Bladder microvascular endothelial cell (primary cell): Measurements from ENCODE around the gene COX15. TPM values are rescaled to one million over a fixed set of nuclear protein-coding genes. Genes with fewer than 3 reads are reported as not detected.

Experiments
- total RNA-seq: library from RNA; depleted of rRNA; stranded (reverse); fragments of >200 nt; gene quantifications from 2 replicates; pipeline ENCODE4 v1.2.3, GENCODE V29; 2014

The COX15 gene
- total RNA-seq, result 26.9 and 37.9 TPM in 2 replicates

GRCh38 chr10:99732033-99732842, at the start of gene COX15, which contains the start of gene CUTC:
Gene COX15 (minus strand): TSS chr10:99732127. CDS start chr10:99732049, 78 bp downstream.
Gene CUTC (plus strand): TSS chr10:99732234. CDS start chr10:99732349, 115 bp downstream.

Other genes with a start within 250 kb of the COX15 start
- gene NKX2-3, start 199.2 kb downstream of the COX15 start, total RNA-seq, result under 0.01 TPM in 1 of 2 replicates, not detected in the other
- 11.8 and 17.1 TPM in 2 replicates for gene SLC25A28, start 111.7 kb downstream of the COX15 start, total RNA-seq
- 8.6 and 21.1 TPM in 2 replicates for gene ENTPD7, start 72.6 kb downstream of the COX15 start, total RNA-seq
- gene CUTC, start 107 bp upstream of the COX15 start, total RNA-seq, result 14.4 and 21.4 TPM in 2 replicates
- gene ABCC2, start 50.5 kb upstream of the COX15 start, total RNA-seq, result 0.38 and 0.65 TPM in 2 replicates